GM13977 (cell line): ENCODE results near the gene C16orf92.

Experiments
- DNase-seq: peaks from one replicate; pipeline ENCODE4 v3.0.0; 2012; ENCODE audit warnings: low spot score
- CTCF ChIP-seq: IDR thresholded peaks from 2 replicates; pipeline ENCODE4 v1.5.1; 2012; ENCODE audit warnings: mild to moderate bottlenecking, control low read depth; ENCODE audit not compliant: insufficient read depth; ENCODE audit errors: extremely low read depth, missing control alignments
- in situ Hi-C: fragments of 300-500 bp; cut with MboI; formaldehyde crosslinking; loops from one replicate; pipeline ENCODE4 v1.12.0; 2022; ENCODE audit warnings: low sequenced_read_pairs, low pct_unique_long_range_greater_than_20kb, mixed read lengths, inconsistent platforms; ENCODE audit not compliant: unreplicated experiment

C16orf92 gene

GRCh38 chr16:29978081-29978480 lies 44.9 kb upstream of the C16orf92 start:
- in situ Hi-C loops = no loop called here
- no peak for TF ChIP-seq CTCF
- DNase-seq = no peak

- no peak for DNase-seq
- in situ Hi-C loops = no loop called here
- TF ChIP-seq CTCF = no peak
Observed at GRCh38 chr16:29978564-29979270, 44.3 kb upstream of the C16orf92 start.

GRCh38 chr16:29982560-29983419 lies 40.2 kb upstream of the C16orf92 start:
- no peak for DNase-seq
- TF ChIP-seq CTCF = no peak
- in situ Hi-C loops = no loop called here

- no peak for TF ChIP-seq CTCF
- in situ Hi-C loops = no loop called here
- no peak for DNase-seq
Observed at GRCh38 chr16:29983420-29984136, 39.4 kb upstream of the C16orf92 start.

- no peak for DNase-seq
- no peak for TF ChIP-seq CTCF
- in situ Hi-C loops = no loop called here
Observed at GRCh38 chr16:29984137-29984763, 38.7 kb upstream of the C16orf92 start.

GRCh38 chr16:29984764-29985147 lies 38.2 kb upstream of the C16orf92 start:
- no peak for TF ChIP-seq CTCF
- in situ Hi-C loops = no loop called here
- DNase-seq = no peak
